ENCODE results near the gene PLPP6.

DNA sequence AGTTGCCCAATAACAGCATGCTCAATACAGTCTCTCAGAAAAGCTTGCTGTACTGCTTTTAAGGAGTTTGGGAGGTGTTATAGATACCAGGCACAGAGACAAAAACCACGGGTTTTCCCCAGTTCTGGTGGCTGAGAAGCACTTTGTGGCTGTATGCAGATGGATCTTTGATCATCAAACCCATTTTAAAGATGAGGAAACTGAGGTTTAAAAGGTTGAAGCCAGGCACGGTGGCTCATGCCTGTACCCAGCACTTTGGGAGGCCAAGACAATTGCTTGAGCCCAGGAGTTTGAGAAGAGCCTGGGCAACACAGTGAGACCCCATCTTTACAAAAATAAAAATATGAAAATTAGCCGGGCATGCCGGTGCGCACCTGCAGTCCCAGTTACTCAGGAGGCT lies 46.3 kb upstream of the PLPP6 start:
- TF ChIP-seq CTCF (IDR thresholded peaks at IDR 0.05) (no peak), EP300 (IDR thresholded peaks at IDR 0.05) (no peak)

All from suprapubic skin (tissue), 3 donors.